ENCODE data around the gene ALDH1A1.

ALDH1A1 gene

DNA sequence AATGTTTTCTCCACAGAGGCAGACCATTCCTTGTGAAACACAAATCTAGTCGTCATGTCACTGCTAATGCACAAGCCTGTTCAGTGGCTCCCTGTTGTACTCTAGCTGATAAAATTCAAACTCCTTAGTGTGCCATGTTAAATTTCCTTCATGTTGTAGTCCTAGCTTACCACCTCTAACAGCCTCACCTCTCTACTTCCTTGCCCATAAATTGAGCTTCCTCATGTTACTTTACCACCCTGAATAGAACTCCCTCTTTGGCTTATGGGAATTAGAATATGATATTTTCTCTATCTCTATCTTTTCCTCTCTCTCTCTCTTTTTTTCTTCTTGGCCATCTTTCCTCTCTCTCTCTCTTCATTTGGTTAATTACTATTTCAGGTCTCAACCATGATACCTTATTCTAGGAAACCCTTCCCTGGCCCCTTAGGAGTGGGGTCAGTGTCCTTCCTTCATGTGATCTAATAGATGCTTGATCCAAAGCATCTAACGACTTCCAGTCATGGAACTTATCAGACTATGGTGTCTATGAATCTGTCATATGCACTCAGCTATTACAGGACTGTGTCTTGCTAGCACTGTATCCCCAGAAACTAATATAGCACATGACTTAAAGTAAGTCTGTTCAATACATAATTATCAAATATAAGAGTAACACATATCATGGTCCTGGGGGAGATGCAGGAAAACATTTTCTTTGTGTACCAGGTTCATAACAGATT is 31.5 kb upstream of the ALDH1A1 start:
- H3K4me3 ChIP-seq (ENCODE audit: low read depth, low read length), result no peak overlapping the region
- ChIA-PET CTCF (interaction anchor here (0.6 kb wide), 1 partner anchor 187 kb away, joined by 3 read pairs; no protein-coding TSS in a partner anchor), POLR2A (no interaction called here)
- H3K36me3 ChIP-seq (ENCODE audit: control insufficient read depth in 2 of 2, insufficient read depth in 1 of 2, low read length in 2 of 2), result no peaks in the 10 kb centered on the region
- H3K27ac ChIP-seq (ENCODE audit: extremely low read depth, low read depth, low read length), result no peak overlapping the region
- no peaks in the 10 kb centered on the region for H3K9me3 ChIP-seq (ENCODE audit: control insufficient read depth, insufficient read depth, low read depth, low read length)
- TF ChIP-seq ZFP37 (tag by site-specific recombination; IDR thresholded peaks at IDR 0.05) (no peak), SP7 (tag by site-specific recombination; IDR thresholded peaks at IDR 0.05) (no peak), ZBTB44 (tag by site-specific recombination; IDR thresholded peaks at IDR 0.05) (no peak), YY1 (tag by site-specific recombination; IDR thresholded peaks at IDR 0.05) (no peak), ZNF423 (tag by site-specific recombination; IDR thresholded peaks at IDR 0.05) (no peak), ZNF701 (tag by site-specific recombination; IDR thresholded peaks at IDR 0.05) (no peak), ZNF202 (tag by site-specific recombination; IDR thresholded peaks at IDR 0.05; ENCODE audit: borderline replicate concordance) (no peak), MYNN (tag by site-specific recombination; IDR thresholded peaks at IDR 0.05; ENCODE audit: borderline replicate concordance) (no peak), GFI1B (tag by site-specific recombination; IDR thresholded peaks at IDR 0.05) (no peak), ZNF639 (tag by site-specific recombination; IDR thresholded peaks at IDR 0.05) (no peak), ZEB2 (tag by site-specific recombination; IDR thresholded peaks at IDR 0.05) (no peak), ZNF654 (tag by site-specific recombination; IDR thresholded peaks at IDR 0.05; ENCODE audit: low read depth) (no peak), GLIS1 (tag by site-specific recombination; IDR thresholded peaks at IDR 0.05) (no peak), ZFP3 (tag by site-specific recombination; IDR thresholded peaks at IDR 0.05; ENCODE audit: low read depth) (no peak), ZBTB10 (tag by site-specific recombination; IDR thresholded peaks at IDR 0.05) (no peak)
- TF ChIP-seq, protein P1, sequence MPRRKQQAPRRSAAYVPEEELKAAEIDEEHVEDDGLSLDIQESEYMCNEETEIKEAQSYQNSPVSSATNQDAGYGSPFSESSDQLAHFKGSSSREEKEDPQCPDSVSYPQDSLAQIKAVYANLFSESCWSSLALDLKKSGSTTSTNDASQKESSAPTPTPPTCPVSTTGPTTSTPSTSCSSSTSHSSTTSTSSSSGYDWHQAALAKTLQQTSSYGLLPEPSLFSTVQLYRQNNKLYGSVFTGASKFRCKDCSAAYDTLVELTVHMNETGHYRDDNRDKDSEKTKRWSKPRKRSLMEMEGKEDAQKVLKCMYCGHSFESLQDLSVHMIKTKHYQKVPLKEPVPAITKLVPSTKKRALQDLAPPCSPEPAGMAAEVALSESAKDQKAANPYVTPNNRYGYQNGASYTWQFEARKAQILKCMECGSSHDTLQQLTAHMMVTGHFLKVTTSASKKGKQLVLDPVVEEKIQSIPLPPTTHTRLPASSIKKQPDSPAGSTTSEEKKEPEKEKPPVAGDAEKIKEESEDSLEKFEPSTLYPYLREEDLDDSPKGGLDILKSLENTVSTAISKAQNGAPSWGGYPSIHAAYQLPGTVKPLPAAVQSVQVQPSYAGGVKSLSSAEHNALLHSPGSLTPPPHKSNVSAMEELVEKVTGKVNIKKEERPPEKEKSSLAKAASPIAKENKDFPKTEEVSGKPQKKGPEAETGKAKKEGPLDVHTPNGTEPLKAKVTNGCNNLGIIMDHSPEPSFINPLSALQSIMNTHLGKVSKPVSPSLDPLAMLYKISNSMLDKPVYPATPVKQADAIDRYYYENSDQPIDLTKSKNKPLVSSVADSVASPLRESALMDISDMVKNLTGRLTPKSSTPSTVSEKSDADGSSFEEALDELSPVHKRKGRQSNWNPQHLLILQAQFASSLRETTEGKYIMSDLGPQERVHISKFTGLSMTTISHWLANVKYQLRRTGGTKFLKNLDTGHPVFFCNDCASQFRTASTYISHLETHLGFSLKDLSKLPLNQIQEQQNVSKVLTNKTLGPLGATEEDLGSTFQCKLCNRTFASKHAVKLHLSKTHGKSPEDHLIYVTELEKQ (tag by site-specific recombination; IDR thresholded peaks at IDR 0.05; ENCODE audit: borderline replicate concordance), result no peak
- TF ChIP-seq, protein P2, sequence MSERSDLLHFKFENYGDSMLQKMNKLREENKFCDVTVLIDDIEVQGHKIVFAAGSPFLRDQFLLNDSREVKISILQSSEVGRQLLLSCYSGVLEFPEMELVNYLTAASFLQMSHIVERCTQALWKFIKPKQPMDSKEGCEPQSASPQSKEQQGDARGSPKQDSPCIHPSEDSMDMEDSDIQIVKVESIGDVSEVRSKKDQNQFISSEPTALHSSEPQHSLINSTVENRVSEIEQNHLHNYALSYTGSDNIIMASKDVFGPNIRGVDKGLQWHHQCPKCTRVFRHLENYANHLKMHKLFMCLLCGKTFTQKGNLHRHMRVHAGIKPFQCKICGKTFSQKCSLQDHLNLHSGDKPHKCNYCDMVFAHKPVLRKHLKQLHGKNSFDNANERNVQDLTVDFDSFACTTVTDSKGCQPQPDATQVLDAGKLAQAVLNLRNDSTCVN (tag by site-specific recombination; optimal IDR thresholded peaks at IDR 0.05), result no peak
- TF ChIP-seq, protein P3, sequence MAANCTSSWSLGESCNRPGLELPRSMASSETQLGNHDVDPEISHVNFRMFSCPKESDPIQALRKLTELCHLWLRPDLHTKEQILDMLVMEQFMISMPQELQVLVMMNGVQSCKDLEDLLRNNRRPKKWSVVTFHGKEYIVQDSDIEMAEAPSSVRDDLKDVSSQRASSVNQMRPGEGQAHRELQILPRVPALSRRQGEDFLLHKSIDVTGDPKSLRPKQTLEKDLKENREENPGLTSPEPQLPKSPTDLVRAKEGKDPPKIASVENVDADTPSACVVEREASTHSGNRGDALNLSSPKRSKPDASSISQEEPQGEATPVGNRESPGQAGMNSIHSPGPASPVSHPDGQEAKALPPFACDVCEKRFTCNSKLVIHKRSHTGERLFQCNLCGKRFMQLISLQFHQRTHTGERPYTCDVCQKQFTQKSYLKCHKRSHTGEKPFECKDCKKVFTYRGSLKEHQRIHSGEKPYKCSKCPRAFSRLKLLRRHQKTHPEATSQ (tag by site-specific recombination; IDR thresholded peaks at IDR 0.05), result no peak
- H3K4me1 ChIP-seq (ENCODE audit: control insufficient read depth, insufficient read depth, low read length), result no peaks in the 10 kb centered on the region

All from HEK293 (cell line).